ENCODE data around the gene MS4A7. TPM values are rescaled to one million over a fixed set of nuclear protein-coding genes. Genes with fewer than 3 reads are reported as not detected.

MS4A7 gene, protein sequence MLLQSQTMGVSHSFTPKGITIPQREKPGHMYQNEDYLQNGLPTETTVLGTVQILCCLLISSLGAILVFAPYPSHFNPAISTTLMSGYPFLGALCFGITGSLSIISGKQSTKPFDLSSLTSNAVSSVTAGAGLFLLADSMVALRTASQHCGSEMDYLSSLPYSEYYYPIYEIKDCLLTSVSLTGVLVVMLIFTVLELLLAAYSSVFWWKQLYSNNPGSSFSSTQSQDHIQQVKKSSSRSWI
- total RNA-seq: not detected in 2 replicates

DNA sequence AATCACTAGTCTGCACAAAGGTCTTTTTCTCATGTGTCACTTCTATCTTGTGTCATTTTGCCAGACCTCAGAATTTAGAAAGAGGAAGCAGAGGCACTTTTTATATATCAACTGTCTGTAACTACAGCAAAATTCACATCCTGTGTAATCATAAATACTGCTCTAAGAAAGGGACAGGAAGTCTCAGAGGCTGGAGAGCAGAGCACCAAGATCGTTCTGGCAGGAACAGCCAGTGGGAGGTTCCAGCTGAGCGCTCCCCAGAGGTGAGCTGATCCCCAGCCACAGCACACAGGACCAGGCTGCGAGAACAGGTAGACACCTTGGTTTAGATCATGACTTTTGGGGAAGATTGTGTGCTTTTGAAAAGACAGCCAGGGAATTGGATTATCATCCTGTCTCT is at the start of gene MS4A7:
Gene MS4A7 (plus strand): TSS at position 179 of the 400 bp plus-strand sequence. CDS start 4,610 bp downstream, outside the sequence.

DNA sequence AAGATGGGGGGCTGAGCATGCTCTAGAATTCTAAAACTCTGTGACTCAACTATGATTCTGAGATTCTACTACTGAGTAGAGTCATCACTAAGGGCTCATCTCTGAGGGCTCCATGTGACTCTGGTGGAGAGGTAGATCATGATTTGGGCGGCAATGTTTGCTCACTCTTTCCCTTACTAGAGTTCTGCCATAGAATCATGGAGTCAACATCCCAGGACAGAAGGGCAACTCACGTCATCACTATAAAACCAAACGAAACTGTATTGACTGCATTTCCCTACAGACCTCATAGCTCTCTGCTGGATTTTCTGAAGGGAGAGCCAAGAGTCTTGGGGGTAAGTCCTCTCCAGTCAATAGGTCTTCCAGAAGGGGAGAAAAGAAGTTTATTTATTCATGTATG is 18.1 kb downstream of the MS4A7 start, which contains the start of gene MS4A14:
Gene MS4A14 (plus strand): TSS at position 78 of the 400 bp plus-strand sequence. CDS start 120 bp downstream, at position 198.

DNA sequence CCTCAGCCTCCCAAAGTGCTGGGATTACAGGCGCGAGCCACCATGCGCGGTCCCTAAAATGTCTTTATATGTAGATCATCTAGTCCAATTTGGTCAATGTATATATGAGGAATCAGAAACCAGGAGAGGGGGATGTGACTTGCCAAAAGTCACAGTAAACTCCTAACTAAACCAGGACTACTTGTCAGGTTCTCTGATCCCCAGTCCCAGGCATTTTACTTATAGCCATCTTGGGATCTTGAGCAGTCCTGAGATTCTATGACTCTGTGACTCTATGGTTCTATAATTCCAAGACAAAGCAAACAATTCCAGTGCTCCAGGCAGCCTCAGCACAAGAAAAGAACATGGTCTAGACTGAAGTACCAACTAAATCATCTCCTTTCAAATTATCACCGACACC is 50.9 kb downstream of the MS4A7 start, which contains the start of gene MS4A5:
Gene MS4A5 (plus strand): TSS at position 301 of the 400 bp plus-strand sequence. CDS start 103 bp downstream, outside the sequence.

Other genes starting within 250 kb of the MS4A7 start
- gene MS4A6A, start 195.4 kb upstream of the MS4A7 start, total RNA-seq: not detected in 2 replicates
- not detected in 2 replicates for gene MS4A4E, start 135.4 kb upstream of the MS4A7 start, total RNA-seq
- gene MS4A4A, start 97.9 kb upstream of the MS4A7 start, total RNA-seq: not detected in 2 replicates
- not detected in 2 replicates for gene MS4A6E, start 51.3 kb upstream of the MS4A7 start, total RNA-seq
- gene MS4A14, start 17.9 kb downstream of the MS4A7 start, total RNA-seq: not detected in 2 replicates
- gene MS4A5, start 51.0 kb downstream of the MS4A7 start, total RNA-seq: not detected in 2 replicates
- not detected in 2 replicates for gene MS4A1, start 77.3 kb downstream of the MS4A7 start, total RNA-seq
- not detected in 2 replicates for gene MS4A12, start 114.2 kb downstream of the MS4A7 start, total RNA-seq
- not detected in 2 replicates for gene MS4A13, start 136.9 kb downstream of the MS4A7 start, total RNA-seq